ENCODE measurements around the gene TMEM74B.

DNA sequence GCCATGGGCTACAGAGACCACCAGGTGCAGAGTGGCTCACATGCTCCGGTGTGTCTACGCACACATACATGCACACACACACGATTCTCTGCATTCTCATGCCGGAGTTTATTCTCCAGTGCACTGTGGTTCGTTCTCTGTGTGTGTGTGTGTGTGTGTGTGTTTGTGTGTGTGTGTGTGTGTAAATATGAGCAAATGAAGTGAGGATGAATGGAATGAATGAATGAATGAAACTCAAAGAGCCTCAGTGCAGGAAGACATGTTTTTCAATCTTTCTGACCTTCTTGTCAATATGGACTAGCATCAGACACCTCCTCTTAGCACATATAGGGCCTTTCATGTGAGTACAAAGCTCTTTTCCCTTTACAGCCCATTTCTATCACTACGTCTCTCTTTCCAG lies 1.6 kb downstream of the TMEM74B start:
- TF ChIP-seq, protein P1, sequence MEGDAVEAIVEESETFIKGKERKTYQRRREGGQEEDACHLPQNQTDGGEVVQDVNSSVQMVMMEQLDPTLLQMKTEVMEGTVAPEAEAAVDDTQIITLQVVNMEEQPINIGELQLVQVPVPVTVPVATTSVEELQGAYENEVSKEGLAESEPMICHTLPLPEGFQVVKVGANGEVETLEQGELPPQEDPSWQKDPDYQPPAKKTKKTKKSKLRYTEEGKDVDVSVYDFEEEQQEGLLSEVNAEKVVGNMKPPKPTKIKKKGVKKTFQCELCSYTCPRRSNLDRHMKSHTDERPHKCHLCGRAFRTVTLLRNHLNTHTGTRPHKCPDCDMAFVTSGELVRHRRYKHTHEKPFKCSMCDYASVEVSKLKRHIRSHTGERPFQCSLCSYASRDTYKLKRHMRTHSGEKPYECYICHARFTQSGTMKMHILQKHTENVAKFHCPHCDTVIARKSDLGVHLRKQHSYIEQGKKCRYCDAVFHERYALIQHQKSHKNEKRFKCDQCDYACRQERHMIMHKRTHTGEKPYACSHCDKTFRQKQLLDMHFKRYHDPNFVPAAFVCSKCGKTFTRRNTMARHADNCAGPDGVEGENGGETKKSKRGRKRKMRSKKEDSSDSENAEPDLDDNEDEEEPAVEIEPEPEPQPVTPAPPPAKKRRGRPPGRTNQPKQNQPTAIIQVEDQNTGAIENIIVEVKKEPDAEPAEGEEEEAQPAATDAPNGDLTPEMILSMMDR (conservative IDR thresholded peaks at IDR 0.05; ENCODE audit: low read length) = no peak
- TF ChIP-seq EZH2phosphoT487 (IDR thresholded peaks at IDR 0.05; ENCODE audit: borderline replicate concordance) = no peak

Data from Loucy (cell line).